ENCODE data around the gene SLCO4C1. TPM values are rescaled to one million over a fixed set of nuclear protein-coding genes. Genes with fewer than 3 reads are reported as not detected.

SLCO4C1 gene
- total RNA-seq, 4 donors from 2014 or later = 1.1 to 2.4 (median 1.4) TPM

DNA sequence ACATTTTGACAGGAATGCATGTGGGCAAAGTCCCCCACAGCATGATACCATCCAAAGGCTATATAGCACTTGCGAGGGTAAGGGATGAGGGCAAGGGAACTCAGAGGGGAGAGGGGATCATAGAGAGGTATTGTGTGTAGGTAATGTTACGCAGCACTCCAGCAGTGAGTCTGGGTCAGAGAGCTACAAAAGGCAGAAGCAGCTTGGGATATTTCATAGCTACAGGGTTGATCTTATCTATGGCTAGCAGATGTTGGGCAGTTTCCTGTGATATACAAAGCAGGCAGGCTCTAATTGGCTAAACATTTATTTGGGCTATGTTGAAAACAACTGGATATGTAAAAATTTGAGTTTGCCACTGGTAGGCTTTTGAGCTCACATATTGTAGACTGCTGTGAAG, 17.8 kb upstream of the SLCO4C1 start:
- no peak overlapping the region for H3K27ac ChIP-seq
- no peak for DNase-seq (ENCODE audit: low spot score in 2 of 2)
- H3K36me3 ChIP-seq = no peaks in the 10 kb centered on the region
- no peaks in the 10 kb centered on the region for H3K9me3 ChIP-seq
- WGBS = 58% methylated on average over 2 of the region's 2 CpGs
- no peaks in the 10 kb centered on the region for H3K27me3 ChIP-seq
- no peaks in the 10 kb centered on the region for H3K4me1 ChIP-seq
- TF ChIP-seq EP300 (IDR thresholded peaks at IDR 0.05) (no peak), CTCF (IDR thresholded peaks at IDR 0.05) (no peak), POLR2AphosphoS5 (IDR thresholded peaks at IDR 0.05) (no peak), POLR2A (IDR thresholded peaks at IDR 0.05) (no peak)
- no peak overlapping the region for H3K4me3 ChIP-seq

GRCh38 chr5:102312586-102313370, 16.7 kb upstream of the SLCO4C1 start:
- no peak overlapping the region for H3K27ac ChIP-seq
- no peak for DNase-seq (ENCODE audit: low spot score in 2 of 2)
- H3K4me3 ChIP-seq = no peak overlapping the region
- no peaks in the 10 kb centered on the region for H3K4me1 ChIP-seq
- H3K36me3 ChIP-seq = no peaks in the 10 kb centered on the region
- no peaks in the 10 kb centered on the region for H3K27me3 ChIP-seq
- no peak for TF ChIP-seq POLR2AphosphoS5 (IDR thresholded peaks at IDR 0.05)
- no peak for TF ChIP-seq POLR2A (IDR thresholded peaks at IDR 0.05)
- TF ChIP-seq CTCF (IDR thresholded peaks at IDR 0.05) = no peak
- no peak for TF ChIP-seq EP300 (IDR thresholded peaks at IDR 0.05)
- no peaks in the 10 kb centered on the region for H3K9me3 ChIP-seq
- 81% methylated on average over 5 of the region's 5 CpGs for WGBS

DNA sequence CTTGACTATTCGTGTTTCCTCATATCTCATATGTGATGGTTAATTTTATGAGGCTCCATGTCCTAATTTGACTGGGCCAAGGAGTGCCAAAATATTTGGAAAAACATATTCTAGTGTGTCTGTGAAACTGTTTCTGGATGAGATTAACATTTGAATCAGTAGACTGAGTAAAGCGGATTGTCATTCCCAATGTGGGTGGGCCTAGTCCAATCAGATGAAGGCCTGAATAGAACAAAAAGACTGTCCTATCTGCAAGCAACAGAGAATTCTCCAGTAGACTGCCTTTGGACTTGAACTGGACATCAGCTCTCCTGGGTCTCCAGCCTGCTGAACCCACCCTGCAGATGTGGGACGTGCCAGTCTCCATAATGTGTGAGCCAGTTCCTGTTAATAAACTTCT, 13.5 kb upstream of the SLCO4C1 start:
- Histone ChIP-seq H3K4me3 (no peak overlapping the region), H3K36me3 (no peaks in the 10 kb centered on the region), H3K27me3 (no peaks in the 10 kb centered on the region), H3K9me3 (no peaks in the 10 kb centered on the region), H3K27ac (no peak overlapping the region), H3K4me1 (no peaks in the 10 kb centered on the region)
- no peak for DNase-seq (ENCODE audit: low spot score in 2 of 2)
- TF ChIP-seq CTCF (IDR thresholded peaks at IDR 0.05) = no peak
- WGBS = 91% methylated on average over 3 of the region's 3 CpGs

GRCh38 chr5:102307232-102307631, 11.1 kb upstream of the SLCO4C1 start:
- Histone ChIP-seq H3K27me3 (no peaks in the 10 kb centered on the region), H3K4me3 (no peak overlapping the region), H3K36me3 (no peaks in the 10 kb centered on the region), H3K4me1 (no peaks in the 10 kb centered on the region), H3K9me3 (no peaks in the 10 kb centered on the region), H3K27ac (no peak overlapping the region)
- no peak for DNase-seq (ENCODE audit: low spot score in 2 of 2)
- TF ChIP-seq CTCF (IDR thresholded peaks at IDR 0.05) = no peak

DNA sequence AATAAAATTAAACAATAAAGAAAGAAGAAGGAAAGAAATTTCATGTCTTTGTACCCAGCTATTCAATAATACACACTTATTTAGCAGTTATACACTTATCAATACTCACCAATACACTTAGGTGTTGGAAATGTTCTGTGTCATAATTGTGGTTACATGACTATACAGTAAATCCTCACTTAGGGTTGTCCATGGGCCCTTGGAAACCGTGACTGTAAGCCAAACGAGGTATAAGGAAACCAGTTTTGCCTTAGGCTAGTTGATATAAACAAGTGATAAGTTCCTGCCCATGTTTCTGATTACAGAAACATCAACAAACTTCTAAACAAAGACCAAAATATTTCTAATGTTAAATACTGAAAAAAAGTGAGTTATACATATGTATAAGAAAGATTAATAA, 10.0 kb upstream of the SLCO4C1 start:
- no peak for DNase-seq (ENCODE audit: low spot score in 2 of 2)
- Histone ChIP-seq H3K4me3 (no peak overlapping the region), H3K36me3 (no peaks in the 10 kb centered on the region), H3K9me3 (no peaks in the 10 kb centered on the region), H3K4me1 (no peaks in the 10 kb centered on the region), H3K27me3 (no peaks in the 10 kb centered on the region), H3K27ac (no peak overlapping the region)
- WGBS = 27% methylated on average over 2 of the region's 2 CpGs
- TF ChIP-seq POLR2AphosphoS5 (IDR thresholded peaks at IDR 0.05) (no peak), EP300 (IDR thresholded peaks at IDR 0.05) (no peak), CTCF (IDR thresholded peaks at IDR 0.05) (no peak)

Data from suprapubic skin (tissue), 4 donors.